OCI-LY1 (cell line): ENCODE results near the gene GAMT.

Source experiments
- H2AFZ ChIP-seq: fragments of 200-600 bp; sonication (generic), shearing (Covaris generic); 2 replicates; pipeline ENCODE4 v1.6.0; 2014; ENCODE audit warnings: antibody characterized with exemption, mild to moderate bottlenecking, low read length
- H3F3A ChIP-seq: fragments of 200-600 bp; sonication (generic), shearing (Covaris generic); 2 replicates; pipeline ENCODE4 v1.6.0; 2014; ENCODE audit warnings: mild to moderate bottlenecking, antibody characterized with exemption, low read length, moderate library complexity; ENCODE audit not compliant: insufficient read depth
- H3K27ac ChIP-seq: fragments of 200-600 bp; sonication (generic); 2 replicates; pipeline ENCODE4 v1.5.1; 2014; ENCODE audit warnings: low read length, mixed run types, mild to moderate bottlenecking, low read depth; ENCODE audit not compliant: poor library complexity, severe bottlenecking
- H3K27me3 ChIP-seq: fragments of 200-600 bp; sonication (generic); 2 replicates; pipeline ENCODE4 v1.6.0; 2014; ENCODE audit warnings: antibody characterized with exemption, mild to moderate bottlenecking, low read length, moderate library complexity; ENCODE audit not compliant: insufficient read depth
- H3K36me3 ChIP-seq: fragments of 200-600 bp; sonication (generic); 2 replicates; pipeline ENCODE4 v1.6.1; 2014; ENCODE audit warnings: mild to moderate bottlenecking, antibody characterized with exemption, low read length, moderate library complexity, mixed read lengths; ENCODE audit not compliant: insufficient read depth
- H3K4me1 ChIP-seq: fragments of 200-600 bp; sonication (generic); 2 replicates; pipeline ENCODE4 v1.5.1; 2014; ENCODE audit warnings: mild to moderate bottlenecking, low read length, moderate library complexity; ENCODE audit not compliant: insufficient read depth, severe bottlenecking
- H3K4me2 ChIP-seq: fragments of 200-600 bp; sonication (generic), shearing (Covaris generic); 2 replicates; pipeline ENCODE4 v1.6.1; 2014; ENCODE audit warnings: low read length
- H3K4me3 ChIP-seq: fragments of 200-600 bp; sonication (generic); 2 replicates; pipeline ENCODE4 v1.5.1; 2014; ENCODE audit warnings: low read length, low read depth, mild to moderate bottlenecking, mixed read lengths; ENCODE audit not compliant: poor library complexity, severe bottlenecking
- H3K79me2 ChIP-seq: fragments of 200-600 bp; shearing (Covaris generic); 2 replicates; pipeline ENCODE4 v1.6.1; 2016; ENCODE audit warnings: mixed run types, low read length, mixed read lengths; ENCODE audit not compliant: insufficient read depth
- H3K9ac ChIP-seq: fragments of 200-600 bp; sonication (generic), shearing (Covaris generic); 2 replicates; pipeline ENCODE4 v1.6.1; 2014; ENCODE audit warnings: mild to moderate bottlenecking, low read length, mixed read lengths
- H3K9me2 ChIP-seq: fragments of 200-600 bp; sonication (generic), shearing (Covaris generic); 2 replicates; pipeline ENCODE4 v1.6.1; 2014; ENCODE audit warnings: low read depth, mild to moderate bottlenecking, low read length, mixed read lengths
- H3K9me3 ChIP-seq: fragments of 200-600 bp; shearing (Covaris generic); 2 replicates; pipeline ENCODE4 v1.6.1; 2014; ENCODE audit warnings: low read length, mixed read lengths
- H4K20me1 ChIP-seq: fragments of 200-600 bp; sonication (generic), shearing (Covaris generic); 2 replicates; pipeline ENCODE4 v1.6.0; 2016; ENCODE audit warnings: mild to moderate bottlenecking, low read length; ENCODE audit not compliant: insufficient read depth
- EZH2 ChIP-seq: fragments of 200-600 bp; sonication (generic), shearing (Covaris generic); IDR thresholded peaks from 2 replicates; pipeline ENCODE4 v1.8.0; 2017; ENCODE audit warnings: borderline replicate concordance, mixed run types, mild to moderate bottlenecking, antibody characterized with exemption, low read length, moderate library complexity, mixed read lengths
- TF ChIP-seq, protein P1 (sequence below): fragments of 200-600 bp; sonication (generic), shearing (Covaris generic); IDR thresholded peaks from 2 replicates; pipeline ENCODE4 v1.5.1; 2017; ENCODE audit warnings: mild to moderate bottlenecking, antibody characterized with exemption, low read length, moderate library complexity, mixed read lengths

The GAMT gene

DNA sequence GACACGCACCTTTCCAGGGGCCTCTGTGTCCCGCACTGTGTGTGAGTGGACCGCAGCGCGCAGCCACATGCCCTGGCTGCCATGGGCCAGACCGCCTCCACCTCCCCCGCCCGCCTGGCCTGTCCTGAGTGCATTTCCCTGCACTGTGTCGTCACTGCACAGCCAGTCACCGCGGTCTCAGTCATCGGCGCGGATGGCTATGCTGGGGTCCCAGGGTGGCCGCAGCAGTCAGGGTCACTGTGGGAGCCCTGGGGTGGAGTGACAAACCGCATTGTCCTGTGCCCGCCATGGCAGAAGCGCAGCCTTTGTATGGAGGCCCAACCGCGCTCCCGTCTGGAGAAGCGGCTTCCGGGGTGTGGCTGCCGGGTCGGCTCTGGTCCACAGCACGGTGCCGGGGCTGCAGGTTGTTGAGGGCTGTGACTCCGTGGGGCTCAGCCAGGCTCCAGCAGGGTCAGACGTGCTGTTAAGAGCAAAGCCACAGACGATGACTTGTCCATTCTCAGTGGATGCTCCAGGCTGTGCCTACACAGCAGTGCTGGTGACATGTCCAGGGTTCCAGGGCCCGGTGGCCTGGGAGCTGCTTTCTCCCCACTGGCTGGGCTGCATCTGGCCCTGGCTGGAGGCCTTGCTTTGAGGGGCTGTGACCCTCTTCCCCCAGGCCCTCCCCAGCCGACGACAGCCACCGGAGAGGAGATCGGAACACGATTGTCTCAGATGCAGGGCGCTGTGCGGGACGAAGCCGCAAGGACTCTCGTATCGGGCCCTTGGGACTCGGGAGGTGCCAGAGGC is 24.0 kb downstream of the GAMT start:
- no peak for TF ChIP-seq EZH2
- TF ChIP-seq, protein P1, sequence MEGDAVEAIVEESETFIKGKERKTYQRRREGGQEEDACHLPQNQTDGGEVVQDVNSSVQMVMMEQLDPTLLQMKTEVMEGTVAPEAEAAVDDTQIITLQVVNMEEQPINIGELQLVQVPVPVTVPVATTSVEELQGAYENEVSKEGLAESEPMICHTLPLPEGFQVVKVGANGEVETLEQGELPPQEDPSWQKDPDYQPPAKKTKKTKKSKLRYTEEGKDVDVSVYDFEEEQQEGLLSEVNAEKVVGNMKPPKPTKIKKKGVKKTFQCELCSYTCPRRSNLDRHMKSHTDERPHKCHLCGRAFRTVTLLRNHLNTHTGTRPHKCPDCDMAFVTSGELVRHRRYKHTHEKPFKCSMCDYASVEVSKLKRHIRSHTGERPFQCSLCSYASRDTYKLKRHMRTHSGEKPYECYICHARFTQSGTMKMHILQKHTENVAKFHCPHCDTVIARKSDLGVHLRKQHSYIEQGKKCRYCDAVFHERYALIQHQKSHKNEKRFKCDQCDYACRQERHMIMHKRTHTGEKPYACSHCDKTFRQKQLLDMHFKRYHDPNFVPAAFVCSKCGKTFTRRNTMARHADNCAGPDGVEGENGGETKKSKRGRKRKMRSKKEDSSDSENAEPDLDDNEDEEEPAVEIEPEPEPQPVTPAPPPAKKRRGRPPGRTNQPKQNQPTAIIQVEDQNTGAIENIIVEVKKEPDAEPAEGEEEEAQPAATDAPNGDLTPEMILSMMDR, result no peak

DNA sequence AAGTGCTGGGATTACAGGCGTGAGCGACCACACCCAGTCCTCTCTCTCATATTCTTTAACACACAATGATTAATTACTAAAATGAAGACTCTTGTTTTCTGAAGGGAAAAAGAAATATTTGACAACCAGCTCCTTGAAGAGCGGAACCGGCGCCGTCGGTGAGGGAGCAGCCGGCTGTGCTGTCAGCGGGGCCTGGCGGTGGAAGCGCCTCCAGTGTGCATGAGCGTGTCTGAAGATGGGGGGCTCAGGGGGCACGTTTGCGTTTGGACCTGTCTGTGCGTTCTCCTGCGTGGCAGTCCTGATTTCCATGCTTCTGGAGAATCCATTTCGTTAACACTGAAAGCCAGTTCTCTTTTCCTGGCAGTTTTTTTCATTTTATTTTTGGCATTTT is 24.9 kb downstream of the GAMT start:
- H3K9ac ChIP-seq, result no peak overlapping the region
- no peaks in the 10 kb centered on the region; the same call in 1 of the 2 replicates for H3F3A ChIP-seq
- no peaks in the 10 kb centered on the region for H3K79me2 ChIP-seq
- no peak overlapping the region for H2AFZ ChIP-seq
- TF ChIP-seq, protein P1, result no peak
- no peak for TF ChIP-seq EZH2
- H4K20me1 ChIP-seq, result no peaks in the 10 kb centered on the region
- no peak overlapping the region for H3K27ac ChIP-seq
- H3K4me1 ChIP-seq, result no peaks in the 10 kb centered on the region
- H3K9me2 ChIP-seq, result no peaks in the 10 kb centered on the region
- no peak overlapping the region for H3K4me3 ChIP-seq
- H3K9me3 ChIP-seq, result no peaks in the 10 kb centered on the region
- H3K36me3 ChIP-seq, result peaks cover 45% of the 10 kb centered on the region
- H3K27me3 ChIP-seq, result no peaks in the 10 kb centered on the region
- no peak overlapping the region for H3K4me2 ChIP-seq

More for the DNA sequence above, 24.0 kb downstream of the GAMT start:
- Histone ChIP-seq H4K20me1 (no peaks in the 10 kb centered on the region), H3K27me3 (no peaks in the 10 kb centered on the region), H3K36me3 (peaks cover 37% of the 10 kb centered on the region), H3K4me1 (no peaks in the 10 kb centered on the region), H3K9me2 (no peaks in the 10 kb centered on the region), H3K4me3 (no peak overlapping the region), H3K4me2 (no peak overlapping the region), H3K9ac (no peak overlapping the region), H3F3A (no peaks in the 10 kb centered on the region), H2AFZ (no peak overlapping the region), H3K79me2 (no peaks in the 10 kb centered on the region), H3K9me3 (no peaks in the 10 kb centered on the region), H3K27ac (no peak overlapping the region)

DNA sequence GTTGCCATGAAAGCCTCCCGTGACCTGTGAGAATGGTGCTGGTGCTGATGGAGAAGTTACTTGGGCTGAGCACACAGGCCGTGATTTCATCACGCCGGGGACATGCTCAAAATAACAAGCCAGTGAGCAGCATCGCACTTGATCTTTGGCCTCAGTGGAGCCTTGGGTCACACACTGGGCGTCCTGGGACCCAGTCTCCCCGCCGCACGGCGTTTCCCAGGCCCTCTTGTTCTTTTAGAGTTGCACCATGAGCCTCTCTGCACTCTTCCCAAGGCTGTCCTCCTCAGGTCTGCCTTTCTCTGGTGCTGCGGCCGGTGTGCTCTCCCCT is 27.1 kb downstream of the GAMT start:
- Histone ChIP-seq H3K27ac (no peak overlapping the region), H4K20me1 (no peaks in the 10 kb centered on the region), H3F3A (no peaks in the 10 kb centered on the region; the same call in 1 of the 2 replicates), H3K9ac (no peak overlapping the region), H2AFZ (no peak overlapping the region), H3K79me2 (no peaks in the 10 kb centered on the region), H3K9me2 (no peaks in the 10 kb centered on the region), H3K4me2 (no peak overlapping the region), H3K4me1 (peaks cover 10% of the 10 kb centered on the region), H3K27me3 (no peaks in the 10 kb centered on the region), H3K4me3 (no peak overlapping the region), H3K36me3 (peaks cover 66% of the 10 kb centered on the region), H3K9me3 (no peaks in the 10 kb centered on the region)
- TF ChIP-seq, protein P1, result no peak
- TF ChIP-seq EZH2, result no peak
